Measurements from ENCODE around the gene EYA3.

GRCh38 chr1:27966402-27967105 is 121.9 kb downstream of the EYA3 start:
- no peak for TF ChIP-seq POLR2AphosphoS5 (IDR thresholded peaks at IDR 0.05; ENCODE audit: insufficient read depth in 1 of 2, low read depth in 1 of 2)
- no peak for TF ChIP-seq CTCF (IDR thresholded peaks at IDR 0.05)
- no peak for TF ChIP-seq POLR2A (IDR thresholded peaks at IDR 0.05)

All from vagina (tissue), 2 donors.